ENCODE measurements around the gene RXRB.

DNA sequence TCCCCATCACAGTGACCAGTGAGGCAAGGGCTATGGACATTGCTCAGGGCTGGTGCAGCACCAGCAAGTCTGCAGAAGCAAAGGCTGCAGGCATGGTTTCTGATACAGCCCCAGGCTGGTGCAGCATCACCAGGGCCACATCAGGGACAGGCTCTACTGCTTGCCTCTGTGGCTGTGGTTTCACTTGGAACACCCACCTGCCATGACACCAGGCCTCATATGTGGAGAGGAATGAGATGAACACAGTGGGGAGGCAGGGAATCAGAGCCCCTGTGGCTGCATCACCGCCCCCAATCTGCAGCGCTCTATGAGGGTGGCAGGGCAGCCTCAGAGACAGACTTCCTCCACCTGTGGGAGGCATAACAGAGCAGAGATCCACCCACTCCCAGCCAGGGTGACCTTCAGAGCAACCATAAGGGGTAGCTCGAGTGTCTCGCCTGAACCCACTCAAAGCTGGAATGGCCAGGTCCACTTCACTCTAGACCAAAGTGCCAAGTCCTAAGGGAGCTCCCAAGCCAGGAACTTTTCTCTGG, 15.7 kb upstream of the RXRB start:
- TF ChIP-seq POLR2A (IDR thresholded peaks at IDR 0.05; ENCODE audit: low read length) (no peak), GATA1 (IDR thresholded peaks at IDR 0.05; ENCODE audit: low read depth, low read length) (no peak)
